ENCODE results near the gene FAM25G. TPM values are rescaled to one million over a fixed set of nuclear protein-coding genes. Genes with fewer than 3 reads are reported as not detected.
"Not testable (repeated sequence)": the region's sequence is repeated elsewhere in the genome, so short reads cannot be mapped to it uniquely, and the experiment has no call there.

The FAM25G gene
- total RNA-seq, 1 experiment from 2014 or later, result not detected

GRCh38 chr10:47483923-47484322, 7.6 kb downstream of the FAM25G start, which contains the start of gene ANXA8:
TSS of gene ANXA8 (minus strand) at chr10:47484115. CDS start at chr10:47483933, 182 bp downstream.
- intact Hi-C loops (cut with micrococcal nuclease; ENCODE audit: unreplicated experiment); H3K27ac ChIP-seq (ENCODE audit: low read depth, low read length, poor library complexity, severe bottlenecking); H3K4me1 ChIP-seq (ENCODE audit: insufficient read depth, low read length, poor library complexity, severe bottlenecking); H3K27me3 ChIP-seq (replicated peaks; ENCODE audit: insufficient read depth, low read depth, low read length, poor library complexity); DNase-seq (ENCODE audit: low spot score); H3K9me3 ChIP-seq (ENCODE audit: low read depth, low read length, poor library complexity, severe bottlenecking); POLR2A ChIA-PET (ENCODE audit: low non-redundant PET); BruUV-seq (replicated peaks); CTCF ChIA-PET; H3K36me3 ChIP-seq (ENCODE audit: insufficient read depth, low read length, poor library complexity, severe bottlenecking); H3K4me3 ChIP-seq (ENCODE audit: low read depth, low read length, poor library complexity, severe bottlenecking): not testable (repeated sequence)

GRCh38 chr10:47482367-47482766, 9.1 kb downstream of the FAM25G start:
- H3K27ac ChIP-seq (ENCODE audit: low read depth, low read length, poor library complexity, severe bottlenecking); H3K27me3 ChIP-seq (replicated peaks; ENCODE audit: insufficient read depth, low read depth, low read length, poor library complexity); H3K36me3 ChIP-seq (ENCODE audit: insufficient read depth, low read length, poor library complexity, severe bottlenecking); H3K4me1 ChIP-seq (ENCODE audit: insufficient read depth, low read length, poor library complexity, severe bottlenecking); CTCF ChIA-PET; H3K9me3 ChIP-seq (ENCODE audit: low read depth, low read length, poor library complexity, severe bottlenecking); DNase-seq (ENCODE audit: low spot score); POLR2A ChIA-PET (ENCODE audit: low non-redundant PET); H3K4me3 ChIP-seq (ENCODE audit: low read depth, low read length, poor library complexity, severe bottlenecking); BruUV-seq (replicated peaks); intact Hi-C loops (cut with micrococcal nuclease; ENCODE audit: unreplicated experiment): not testable (repeated sequence)

GRCh38 chr10:47481768-47482181, 9.7 kb downstream of the FAM25G start:
- POLR2A ChIA-PET (ENCODE audit: low non-redundant PET); intact Hi-C loops (cut with micrococcal nuclease; ENCODE audit: unreplicated experiment); H3K4me3 ChIP-seq (ENCODE audit: low read depth, low read length, poor library complexity, severe bottlenecking); BruUV-seq (replicated peaks); H3K27ac ChIP-seq (ENCODE audit: low read depth, low read length, poor library complexity, severe bottlenecking); H3K27me3 ChIP-seq (replicated peaks; ENCODE audit: insufficient read depth, low read depth, low read length, poor library complexity); H3K9me3 ChIP-seq (ENCODE audit: low read depth, low read length, poor library complexity, severe bottlenecking); H3K4me1 ChIP-seq (ENCODE audit: insufficient read depth, low read length, poor library complexity, severe bottlenecking); DNase-seq (ENCODE audit: low spot score); H3K36me3 ChIP-seq (ENCODE audit: insufficient read depth, low read length, poor library complexity, severe bottlenecking); CTCF ChIA-PET: not testable (repeated sequence)

- CTCF ChIA-PET; POLR2A ChIA-PET (ENCODE audit: low non-redundant PET); H3K4me3 ChIP-seq (ENCODE audit: low read depth, low read length, poor library complexity, severe bottlenecking); H3K27me3 ChIP-seq (replicated peaks; ENCODE audit: insufficient read depth, low read depth, low read length, poor library complexity); intact Hi-C loops (cut with micrococcal nuclease; ENCODE audit: unreplicated experiment); BruUV-seq (replicated peaks); H3K4me1 ChIP-seq (ENCODE audit: insufficient read depth, low read length, poor library complexity, severe bottlenecking); DNase-seq (ENCODE audit: low spot score); H3K27ac ChIP-seq (ENCODE audit: low read depth, low read length, poor library complexity, severe bottlenecking); H3K9me3 ChIP-seq (ENCODE audit: low read depth, low read length, poor library complexity, severe bottlenecking); H3K36me3 ChIP-seq (ENCODE audit: insufficient read depth, low read length, poor library complexity, severe bottlenecking): not testable (repeated sequence)
Measured at GRCh38 chr10:47481182-47481766, 10.2 kb downstream of the FAM25G start.

- POLR2A ChIA-PET (ENCODE audit: low non-redundant PET); CTCF ChIA-PET; H3K4me1 ChIP-seq (ENCODE audit: insufficient read depth, low read length, poor library complexity, severe bottlenecking); H3K27me3 ChIP-seq (replicated peaks; ENCODE audit: insufficient read depth, low read depth, low read length, poor library complexity); H3K36me3 ChIP-seq (ENCODE audit: insufficient read depth, low read length, poor library complexity, severe bottlenecking); BruUV-seq (replicated peaks); H3K9me3 ChIP-seq (ENCODE audit: low read depth, low read length, poor library complexity, severe bottlenecking); H3K4me3 ChIP-seq (ENCODE audit: low read depth, low read length, poor library complexity, severe bottlenecking); H3K27ac ChIP-seq (ENCODE audit: low read depth, low read length, poor library complexity, severe bottlenecking); DNase-seq (ENCODE audit: low spot score); intact Hi-C loops (cut with micrococcal nuclease; ENCODE audit: unreplicated experiment): not testable (repeated sequence)
Measured at GRCh38 chr10:47480133-47480532, 11.4 kb downstream of the FAM25G start.

- intact Hi-C loops (cut with micrococcal nuclease; ENCODE audit: unreplicated experiment); CTCF ChIA-PET; H3K4me1 ChIP-seq (ENCODE audit: insufficient read depth, low read length, poor library complexity, severe bottlenecking); H3K36me3 ChIP-seq (ENCODE audit: insufficient read depth, low read length, poor library complexity, severe bottlenecking); H3K27me3 ChIP-seq (replicated peaks; ENCODE audit: insufficient read depth, low read depth, low read length, poor library complexity); POLR2A ChIA-PET (ENCODE audit: low non-redundant PET); H3K27ac ChIP-seq (ENCODE audit: low read depth, low read length, poor library complexity, severe bottlenecking); H3K9me3 ChIP-seq (ENCODE audit: low read depth, low read length, poor library complexity, severe bottlenecking); H3K4me3 ChIP-seq (ENCODE audit: low read depth, low read length, poor library complexity, severe bottlenecking); DNase-seq (ENCODE audit: low spot score); BruUV-seq (replicated peaks): not testable (repeated sequence)
Measured at GRCh38 chr10:47478114-47478513, 13.4 kb downstream of the FAM25G start.

- H3K36me3 ChIP-seq (ENCODE audit: insufficient read depth, low read length, poor library complexity, severe bottlenecking); H3K27me3 ChIP-seq (replicated peaks; ENCODE audit: insufficient read depth, low read depth, low read length, poor library complexity); DNase-seq (ENCODE audit: low spot score); H3K4me1 ChIP-seq (ENCODE audit: insufficient read depth, low read length, poor library complexity, severe bottlenecking); CTCF ChIA-PET; H3K4me3 ChIP-seq (ENCODE audit: low read depth, low read length, poor library complexity, severe bottlenecking); H3K27ac ChIP-seq (ENCODE audit: low read depth, low read length, poor library complexity, severe bottlenecking); H3K9me3 ChIP-seq (ENCODE audit: low read depth, low read length, poor library complexity, severe bottlenecking); POLR2A ChIA-PET (ENCODE audit: low non-redundant PET); BruUV-seq (replicated peaks); intact Hi-C loops (cut with micrococcal nuclease; ENCODE audit: unreplicated experiment): not testable (repeated sequence)
Measured at GRCh38 chr10:47477078-47477477, 14.4 kb downstream of the FAM25G start.

GRCh38 chr10:47475101-47475500, 16.4 kb downstream of the FAM25G start:
- H3K36me3 ChIP-seq (ENCODE audit: insufficient read depth, low read length, poor library complexity, severe bottlenecking); BruUV-seq (replicated peaks); intact Hi-C loops (cut with micrococcal nuclease; ENCODE audit: unreplicated experiment); POLR2A ChIA-PET (ENCODE audit: low non-redundant PET); DNase-seq (ENCODE audit: low spot score); H3K4me3 ChIP-seq (ENCODE audit: low read depth, low read length, poor library complexity, severe bottlenecking); H3K9me3 ChIP-seq (ENCODE audit: low read depth, low read length, poor library complexity, severe bottlenecking); H3K4me1 ChIP-seq (ENCODE audit: insufficient read depth, low read length, poor library complexity, severe bottlenecking); H3K27me3 ChIP-seq (replicated peaks; ENCODE audit: insufficient read depth, low read depth, low read length, poor library complexity); H3K27ac ChIP-seq (ENCODE audit: low read depth, low read length, poor library complexity, severe bottlenecking); CTCF ChIA-PET: not testable (repeated sequence)

All from A673 (cell line).